IMR-90 (cell line): Measurements from ENCODE around the gene NEDD4L. TPM values are rescaled to one million over a fixed set of nuclear protein-coding genes. Genes with fewer than 3 reads are reported as not detected.

ENCODE experiments used
- ATAC-seq: fragments of 200-7000 bp; cut with Tn5 transposase; 2 replicates; pipeline ENCODE4 v1.9.1; 2020; ENCODE audit warnings: low read depth, mild to moderate bottlenecking, moderate library complexity
- BruUV-seq: library from RNA; stranded (reverse); fragments of 400-500 nt; replicated peaks from 2 replicates; lab custom pipeline; 2021; lab: Mats Ljungman, UMichigan
- CTCF ChIA-PET: fragments of 300-600 bp; formaldehyde crosslinking; extraction: SDS; loops from one replicate; lab custom pipeline; 2021; ENCODE audit warnings: antibody characterized with exemption; lab: Yijun Ruan, JAX
- POLR2A ChIA-PET: fragments of 300-600 bp; sonication (Branson Sonifier 250); formaldehyde crosslinking; loops from one replicate; lab custom pipeline; 2022; ENCODE audit warnings: antibody characterized with exemption; ENCODE audit not compliant: unreplicated experiment; lab: Charles Lee
- DNase-seq: peaks from one replicate; pipeline ENCODE4 v3.0.0; 2013
- H2AFZ ChIP-seq: replicated peaks from 2 replicates; pipeline ENCODE3; 2013; ENCODE audit warnings: low read length, mild to moderate bottlenecking; ENCODE audit not compliant: poor library complexity
- H2AK5ac ChIP-seq: 2 replicates; pipeline ENCODE4 v1.6.1; 2013; ENCODE audit warnings: low read depth, low read length, inconsistent platforms
- H2AK9ac ChIP-seq: replicated peaks from 2 replicates; pipeline ENCODE3; 2013; ENCODE audit warnings: mild to moderate bottlenecking, low read depth, low read length, moderate library complexity; ENCODE audit not compliant: poor library complexity
- H2BK120ac ChIP-seq: 2 replicates; pipeline ENCODE4 v1.6.1; 2013; ENCODE audit warnings: low read depth, low read length, inconsistent platforms
- H2BK15ac ChIP-seq: 3 replicates; pipeline ENCODE4 v1.6.1; 2013; ENCODE audit warnings: low read depth, low read length, inconsistent platforms
- H2BK20ac ChIP-seq: 2 replicates; pipeline ENCODE4 v1.6.1; 2013; ENCODE audit warnings: low read depth, mild to moderate bottlenecking, inconsistent platforms, low read length, moderate library complexity
- H2BK5ac ChIP-seq: 2 replicates; pipeline ENCODE4 v1.6.1; 2013; ENCODE audit warnings: mild to moderate bottlenecking, low read depth, low read length, inconsistent platforms; ENCODE audit not compliant: poor library complexity, severe bottlenecking
- H3K14ac ChIP-seq: replicated peaks from 2 replicates; pipeline ENCODE4 v1.6.1; 2013; ENCODE audit warnings: low read depth, low read length, inconsistent platforms
- H3K18ac ChIP-seq: 2 replicates; pipeline ENCODE4 v1.6.1; 2013; ENCODE audit warnings: low read depth, low read length, control low read depth
- H3K23ac ChIP-seq: 2 replicates; pipeline ENCODE4 v1.6.1; 2013; ENCODE audit warnings: low read depth, low read length, inconsistent platforms
- H3K27ac ChIP-seq: 2 replicates; pipeline ENCODE4 v1.5.1; 2013; ENCODE audit warnings: mild to moderate bottlenecking, control low read depth, low read length; ENCODE audit not compliant: insufficient read depth
- H3K27me3 ChIP-seq: 2 replicates; pipeline ENCODE4 v1.6.1; 2013; ENCODE audit warnings: low read length; ENCODE audit not compliant: control insufficient read depth, insufficient read depth
- H3K36me3 ChIP-seq: 2 replicates; pipeline ENCODE4 v1.6.1; 2013; ENCODE audit warnings: low read length, mixed read lengths; ENCODE audit not compliant: control insufficient read depth, insufficient read depth
- H3K4ac ChIP-seq: 2 replicates; pipeline ENCODE4 v1.6.1; 2013; ENCODE audit warnings: low read depth, low read length, inconsistent platforms
- H3K4me1 ChIP-seq: 2 replicates; pipeline ENCODE4 v1.6.1; 2013; ENCODE audit warnings: low read length, mixed read lengths; ENCODE audit not compliant: control insufficient read depth, insufficient read depth
- H3K4me2 ChIP-seq: 2 replicates; pipeline ENCODE4 v1.6.1; 2013; ENCODE audit warnings: low read depth, mild to moderate bottlenecking, control low read depth, low read length, moderate library complexity
- H3K4me3 ChIP-seq: 2 replicates; pipeline ENCODE4 v1.5.1; 2013; ENCODE audit warnings: low read depth, mild to moderate bottlenecking, control low read depth, low read length, moderate library complexity; ENCODE audit not compliant: insufficient read depth
- H3K56ac ChIP-seq: 2 replicates; pipeline ENCODE4 v1.6.1; 2013; ENCODE audit warnings: low read length, inconsistent platforms; ENCODE audit not compliant: insufficient read depth; ENCODE audit errors: extremely low read depth
- H3K79me1 ChIP-seq, 2 experiments: 2 replicates each; pipeline ENCODE4 v1.6.1; 2013; ENCODE audit warnings: low read length in 2 of 2, inconsistent platforms in 1 of 2, low read depth in 1 of 2
- H3K9ac ChIP-seq: 2 replicates; pipeline ENCODE4 v1.6.1; 2013; ENCODE audit warnings: low read depth, low read length, control low read depth
- H3K9me1 ChIP-seq: 2 replicates; pipeline ENCODE4 v1.6.1; 2013; ENCODE audit warnings: low read length, inconsistent platforms; ENCODE audit not compliant: insufficient read depth
- H3K9me3 ChIP-seq: 2 replicates; pipeline ENCODE4 v1.6.1; 2013; ENCODE audit warnings: low read length; ENCODE audit not compliant: control insufficient read depth, insufficient read depth
- H4K20me1 ChIP-seq: 2 replicates; pipeline ENCODE4 v1.6.1; 2013; ENCODE audit warnings: low read length, inconsistent platforms; ENCODE audit not compliant: insufficient read depth
- H4K5ac ChIP-seq: 2 replicates; pipeline ENCODE4 v1.6.1; 2013; ENCODE audit warnings: mild to moderate bottlenecking, low read depth, low read length, control low read depth
- H4K8ac ChIP-seq, 2 experiments: 2 replicates each; pipeline ENCODE4 v1.6.1; 2013; ENCODE audit warnings: low read depth in 2 of 2, low read length in 2 of 2, control low read depth in 1 of 2, inconsistent platforms in 1 of 2
- H4K91ac ChIP-seq: 2 replicates; pipeline ENCODE4 v1.6.1; 2013; ENCODE audit warnings: low read depth, low read length, inconsistent platforms; ENCODE audit not compliant: insufficient read depth
- CEBPB ChIP-seq: IDR thresholded peaks from 2 replicates; pipeline ENCODE4 v1.6.1; 2012; ENCODE audit warnings: low read depth, low read length, improper control_type of control experiment
- NFE2L2 ChIP-seq: fragments of 150-350 bp; IDR thresholded peaks from 2 replicates; pipeline ENCODE4 v1.6.1; 2016; ENCODE audit warnings: low read depth, mild to moderate bottlenecking, low read length
- WGBS, 2 experiments: methylation state at CpG; one replicate each; pipeline versions ENCODE4 v1.1.5 to v1.1.7; 2013; ENCODE audit warnings: missing lambda C conversion rate in 2 of 2; ENCODE audit not compliant: insufficient read length in 1 of 2; ENCODE audit errors: extremely low coverage in 2 of 2; 5-methylcytosine and 5-hydroxymethylcytosine counted together
- dilution Hi-C: fragments of 300-500 bp; cut with HindIII; formaldehyde crosslinking; loops from one replicate; pipeline ENCODE4 v1.14.3; 2018; ENCODE audit warnings: low sequenced_read_pairs; ENCODE audit not compliant: unreplicated experiment
- in situ Hi-C: fragments of 300-500 bp; cut with MboI; formaldehyde crosslinking; loops from 3 replicates; pipeline ENCODE4 v1.14.3; 2019; ENCODE audit warnings: low sequenced_read_pairs, inconsistent platforms, mixed read lengths
- intact Hi-C: fragments of 100-400 bp; cut with micrococcal nuclease; formaldehyde crosslinking; loops from 2 replicates; pipeline ENCODE4 v1.10.0; 2022
- polyA plus RNA-seq, 3 experiments: library from polyadenylated mRNA; depleted of rRNA; stranded (reverse); fragments of >200 nt; gene quantifications; 2 replicates each; pipeline ENCODE4 v1.2.3, GENCODE V29; 2012; ENCODE audit warnings: low replicate concordance in 1 of 3
- total RNA-seq: library from RNA; depleted of rRNA; stranded (reverse); fragments of >200 nt; gene quantifications from 2 replicates; pipeline ENCODE4 v1.2.3, GENCODE V29; 2012

Gene NEDD4L
- total and polyA plus RNA-seq, 2 of the 4 experiments (the other 2 are of a cell fraction), result 10.0 to 10.9 TPM

- H3K18ac ChIP-seq, result no peak overlapping the region
- no peak overlapping the region for H4K5ac ChIP-seq
- H3K4me3 ChIP-seq, result no peak overlapping the region
- no peak overlapping the region for H3K23ac ChIP-seq
- no peak overlapping the region for H4K8ac ChIP-seq
- H3K36me3 ChIP-seq, result no peaks in the 10 kb centered on the region
- no peak overlapping the region for H3K4me2 ChIP-seq
- H3K9me1 ChIP-seq, result no peaks in the 10 kb centered on the region
- ATAC-seq, result no peak
- ChIA-PET CTCF (interaction anchor here (0.5 to 1.9 kb wide), 2 partner anchors 18 to 290 kb away, joined by 4 to 6 read pairs; partner anchors contain the start of gene NEDD4L), POLR2A (no interaction called here)
- intact Hi-C loops (no loop called here), dilution Hi-C loops (no loop called here), in situ Hi-C loops (no loop called here)
- H3K9ac ChIP-seq, result no peak overlapping the region
- H2AK5ac ChIP-seq, result no peak overlapping the region
- no peak overlapping the region for H2AFZ ChIP-seq
- no peak overlapping the region for H3K56ac ChIP-seq
- peaks cover 20% of the 10 kb centered on the region for H3K27me3 ChIP-seq
- H4K20me1 ChIP-seq, result no peaks in the 10 kb centered on the region
- no peaks in the 10 kb centered on the region for H3K79me1 ChIP-seq
- no peak for DNase-seq
- H2BK5ac ChIP-seq, result no peak overlapping the region
- H3K14ac ChIP-seq, result no peak overlapping the region
- H2BK20ac ChIP-seq, result no peak overlapping the region
- TF ChIP-seq CEBPB (peak; percentile 82), NFE2L2 (no peak)
- no peak overlapping the region for H4K91ac ChIP-seq
- H2BK15ac ChIP-seq, result no peak overlapping the region
- no peak overlapping the region for H3K4ac ChIP-seq
- no peak overlapping the region for H2AK9ac ChIP-seq
- no CpG with 5 or more reads among the region's 7 CpGs for WGBS, 2 experiments
- H3K4me1 ChIP-seq, result no peaks in the 10 kb centered on the region
- no peak overlapping the region for H3K27ac ChIP-seq
- H3K9me3 ChIP-seq, result no peaks in the 10 kb centered on the region
- no TSS peak for BruUV-seq
- H2BK120ac ChIP-seq, result no peak overlapping the region
These were observed 18.8 kb upstream of the NEDD4L start for GRCh38 chr18:58025205-58025604.
